H1 (cell line): ENCODE measurements around the gene FOXS1. TPM values are rescaled to one million over a fixed set of nuclear protein-coding genes. Genes with fewer than 3 reads are reported as not detected.

ENCODE experiments used
- CTCF ChIA-PET: fragments of 300-600 bp; sonication (Branson Sonifier 250); formaldehyde crosslinking; loops from one replicate; lab custom pipeline; 2021; ENCODE audit not compliant: partially characterized antibody; lab: Charles Lee
- POLR2A ChIA-PET: fragments of 300-600 bp; sonication (Branson Sonifier 250); formaldehyde crosslinking; loops from one replicate; lab custom pipeline; 2021; ENCODE audit warnings: inconsistent platforms; ENCODE audit not compliant: partially characterized antibody; lab: Charles Lee
- DNase-seq, 2 experiments: peaks; one replicate each; pipeline versions ENCODE4 v3.0.0 to v3.0.0-alpha.2; 2010 to 2022; ENCODE audit warnings: low spot score in 2 of 2, low read depth in 1 of 2, mixed read lengths in 1 of 2
- FAIRE-seq: peaks from 2 replicates; lab custom pipeline; 2011; peaks lifted over from hg19 to GRCh38; lab: Jason Lieb, UNC
- H2AFZ ChIP-seq: 2 replicates; pipeline ENCODE4 v1.8.1; 2012; ENCODE audit warnings: low read length, inconsistent platforms
- H2AK5ac ChIP-seq: 2 replicates; pipeline ENCODE4 v1.6.1; 2013; ENCODE audit warnings: low read depth, low read length
- H2BK120ac ChIP-seq: replicated peaks from 2 replicates; pipeline ENCODE3; 2013; ENCODE audit warnings: low read depth, low read length, inconsistent platforms
- H2BK12ac ChIP-seq: 2 replicates; pipeline ENCODE4 v1.6.1; 2013; ENCODE audit warnings: low read depth, low read length
- H2BK15ac ChIP-seq: 2 replicates; pipeline ENCODE4 v1.6.1; 2013; ENCODE audit warnings: low read length
- H2BK20ac ChIP-seq: 2 replicates; pipeline ENCODE4 v1.6.1; 2013; ENCODE audit warnings: low read length
- H2BK5ac ChIP-seq: 2 replicates; pipeline ENCODE4 v1.6.1; 2013; ENCODE audit warnings: low read depth, low read length
- H3K14ac ChIP-seq: 2 replicates; pipeline ENCODE4 v1.6.1; 2013; ENCODE audit warnings: inconsistent platforms; ENCODE audit not compliant: insufficient read length
- H3K18ac ChIP-seq: 2 replicates; pipeline ENCODE4 v1.6.1; 2013; ENCODE audit warnings: low read length; ENCODE audit errors: extremely low read depth
- H3K23ac ChIP-seq: 2 replicates; pipeline ENCODE4 v1.6.1; 2013; ENCODE audit warnings: inconsistent platforms; ENCODE audit not compliant: insufficient read length
- H3K23me2 ChIP-seq: 2 replicates; pipeline ENCODE4 v1.6.1; 2013; ENCODE audit warnings: low read depth, low read length
- H3K27ac ChIP-seq: 2 replicates; pipeline ENCODE4 v1.6.1; 2011; ENCODE audit warnings: low read depth, low read length, inconsistent platforms
- H3K27me3 ChIP-seq, 4 experiments: replicated peaks in 1 of 4; 1 replicate in 1 of 4; 2 replicates in 3 of 4; pipeline versions ENCODE4 v1.6.1 to v1.8.1; 2011 to 2013; ENCODE audit warnings: low read length in 3 of 4, mild to moderate bottlenecking in 3 of 4, inconsistent platforms in 2 of 4, mixed read lengths in 2 of 4, moderate library complexity in 1 of 4; ENCODE audit not compliant: control insufficient read depth in 3 of 4, insufficient read depth in 3 of 4; ENCODE audit errors: extremely low read depth in 1 of 4
- H3K36me3 ChIP-seq, 4 experiments: 2 replicates each; pipeline versions ENCODE4 v1.6.1 to v1.8.1; 2011 to 2013; ENCODE audit warnings: mild to moderate bottlenecking in 4 of 4, low read length in 3 of 4, moderate library complexity in 2 of 4, control low read depth in 1 of 4, inconsistent platforms in 1 of 4; ENCODE audit not compliant: insufficient read depth in 4 of 4, control insufficient read depth in 2 of 4
- H3K4ac ChIP-seq: replicated peaks from 2 replicates; pipeline ENCODE3; 2013; ENCODE audit warnings: low read length, low read depth, mixed read lengths, inconsistent platforms; ENCODE audit not compliant: insufficient read length
- H3K4me1 ChIP-seq, 4 experiments: replicated peaks in 1 of 4; 1 replicate in 1 of 4; 2 replicates in 3 of 4; pipeline versions ENCODE4 v1.6.1 to v1.8.1; 2011 to 2013; ENCODE audit warnings: low read length in 3 of 4, inconsistent platforms in 2 of 4, mixed read lengths in 1 of 4; ENCODE audit not compliant: insufficient read depth in 4 of 4, control insufficient read depth in 3 of 4
- H3K4me2 ChIP-seq, 2 experiments: 2 replicates each; pipeline versions ENCODE4 v1.6.1 to v1.8.1; 2011 to 2013; ENCODE audit warnings: low read depth in 2 of 2, low read length in 2 of 2, control low read depth in 1 of 2, inconsistent platforms in 1 of 2, mild to moderate bottlenecking in 1 of 2; ENCODE audit not compliant: insufficient read depth in 1 of 2
- H3K4me3 ChIP-seq, 4 experiments: fragments of 200-600, 300-600 bp in 1 of 4; sonication (generic), shearing (Covaris generic), sonication (Bioruptor Twin) in 1 of 4; 2 replicates each; pipeline versions ENCODE4 v1.5.1 to v1.8.1; 2011 to 2016; ENCODE audit warnings: low read length in 4 of 4, low read depth in 3 of 4, control low read depth in 2 of 4, inconsistent platforms in 2 of 4, mild to moderate bottlenecking in 2 of 4, mixed read lengths in 1 of 4, moderate library complexity in 1 of 4; ENCODE audit not compliant: insufficient read depth in 2 of 4; ENCODE audit errors: extremely low read depth in 1 of 4
- H3K56ac ChIP-seq: replicated peaks from 2 replicates; pipeline ENCODE3; 2013; ENCODE audit warnings: low read depth, mild to moderate bottlenecking, mixed read lengths, low read length, inconsistent platforms; ENCODE audit not compliant: insufficient read length
- H3K79me1 ChIP-seq: 2 replicates; pipeline ENCODE4 v1.6.1; 2013; ENCODE audit warnings: low read depth, low read length, control low read depth
- H3K79me2 ChIP-seq, 2 experiments: 2 replicates each; pipeline versions ENCODE4 v1.6.1 to v1.8.1; 2012 to 2013; ENCODE audit warnings: low read length in 2 of 2, mild to moderate bottlenecking in 2 of 2, inconsistent platforms in 1 of 2; ENCODE audit not compliant: insufficient read depth in 2 of 2, control insufficient read depth in 1 of 2
- H3K9ac ChIP-seq, 4 experiments: replicated peaks in 1 of 4; 1 replicate in 1 of 4; 2 replicates in 3 of 4; pipeline versions ENCODE4 v1.6.1 to v1.8.1; 2011 to 2013; ENCODE audit warnings: low read depth in 3 of 4, low read length in 3 of 4, control low read depth in 2 of 4, mild to moderate bottlenecking in 2 of 4, moderate library complexity in 2 of 4, inconsistent platforms in 1 of 4; ENCODE audit errors: extremely low read depth in 1 of 4
- H3K9me3 ChIP-seq, 2 experiments: 2 replicates each; pipeline versions ENCODE4 v1.6.1 to v1.8.1; 2012 to 2013; ENCODE audit warnings: mild to moderate bottlenecking in 2 of 2, moderate library complexity in 2 of 2, control low read depth in 1 of 2, inconsistent platforms in 1 of 2, low read depth in 1 of 2, low read length in 1 of 2, mixed read lengths in 1 of 2; ENCODE audit not compliant: insufficient read depth in 2 of 2
- H4K20me1 ChIP-seq, 2 experiments: replicated peaks in 1 of 2; 2 replicates each; pipeline versions ENCODE3 to v1.8.1; 2011 to 2013; ENCODE audit warnings: inconsistent platforms in 2 of 2, low read length in 2 of 2, mild to moderate bottlenecking in 1 of 2; ENCODE audit not compliant: insufficient read depth in 2 of 2, control insufficient read depth in 1 of 2
- H4K5ac ChIP-seq: 2 replicates; pipeline ENCODE4 v1.6.1; 2013; ENCODE audit warnings: low read length, low read depth, mixed read lengths, inconsistent platforms; ENCODE audit not compliant: insufficient read length
- H4K8ac ChIP-seq: 2 replicates; pipeline ENCODE4 v1.8.0; 2013; ENCODE audit warnings: mild to moderate bottlenecking, moderate library complexity, low read length, inconsistent platforms; ENCODE audit not compliant: insufficient read depth; ENCODE audit errors: extremely low read depth
- H4K91ac ChIP-seq: replicated peaks from 2 replicates; pipeline ENCODE3; 2013; ENCODE audit warnings: low read length, mixed read lengths, inconsistent platforms; ENCODE audit not compliant: insufficient read length
- BRCA1 ChIP-seq: IDR thresholded peaks from 2 replicates; pipeline ENCODE4 v1.6.1; 2012; ENCODE audit warnings: low read depth, low read length, improper control_type of control experiment
- CBX8 ChIP-seq: fragments of 300-800, 300-1000 bp; sonication (generic); IDR thresholded peaks from 2 replicates; pipeline ENCODE4 v1.7.1; 2016; ENCODE audit warnings: low read depth, low read length, borderline replicate concordance
- CHD2 ChIP-seq: IDR thresholded peaks from 2 replicates; pipeline ENCODE4 v1.6.1; 2012; ENCODE audit warnings: low read length, improper control_type of control experiment
- EP300 ChIP-seq, 2 experiments: IDR thresholded peaks; 1 replicate in 1 of 2; 2 replicates in 1 of 2; pipeline ENCODE4 v1.6.1; 2011 to 2012; ENCODE audit warnings: low read depth in 2 of 2, low read length in 2 of 2, mild to moderate bottlenecking in 2 of 2, borderline replicate concordance in 1 of 2, inconsistent platforms in 1 of 2, moderate library complexity in 1 of 2
- HDAC2 ChIP-seq, 2 experiments: fragments of 300-600 bp in 1 of 2; sonication (generic) in 1 of 2; IDR thresholded peaks; 2 replicates each; pipeline ENCODE4 v1.6.1; 2011 to 2012; ENCODE audit warnings: low read depth in 2 of 2, low read length in 2 of 2, mild to moderate bottlenecking in 2 of 2, moderate library complexity in 2 of 2, borderline replicate concordance in 1 of 2, inconsistent platforms in 1 of 2
- POLR2AphosphoS5 ChIP-seq: IDR thresholded peaks from 2 replicates; pipeline ENCODE4 v1.6.1; 2011; ENCODE audit warnings: low read depth, low read length
- RNF2 ChIP-seq: fragments of 200-900, 300-1000 bp; sonication (generic); IDR thresholded peaks from 2 replicates; pipeline ENCODE4 v1.7.1; 2016; ENCODE audit warnings: borderline replicate concordance, low read depth, mild to moderate bottlenecking, antibody characterized with exemption, low read length; ENCODE audit not compliant: poor library complexity, severe bottlenecking; ENCODE audit errors: missing control alignments
- SP4 ChIP-seq: IDR thresholded peaks from 2 replicates; pipeline ENCODE4 v1.6.1; 2012; ENCODE audit warnings: low read length, inconsistent platforms
- WGBS, 2 experiments: shearing (Covaris generic) in 1 of 2; methylation state at CpG; one replicate each; pipeline versions ENCODE4 v1.1.6 to v1.1.7; 2013 to 2015; ENCODE audit warnings: low lambda C conversion rate in 2 of 2, mixed read lengths in 2 of 2, inconsistent platforms in 1 of 2, low coverage in 1 of 2, missing lambda C conversion rate in 1 of 2; ENCODE audit not compliant: insufficient replicate concordance in 2 of 2, insufficient coverage in 1 of 2, insufficient read length in 1 of 2; ENCODE audit errors: extremely low coverage in 1 of 2, missing lambda C conversion rate in 1 of 2; 5-methylcytosine and 5-hydroxymethylcytosine counted together
- polyA plus RNA-seq, 7 experiments: library from polyadenylated mRNA; depleted of rRNA in 3 of 7; stranded (reverse) in 5 of 7; unstranded in 2 of 7; fragments of >200 nt in 5 of 7; fragments of 200-250 nt in 2 of 7; gene quantifications; 1 replicate in 5 of 7; 2 replicates in 1 of 7; 4 replicates in 1 of 7; pipeline versions ENCODE4 v1.2.1 to v1.2.3, GENCODE V29; 2011 to 2013; ENCODE audit warnings: missing spikeins in 2 of 7, mixed read lengths in 2 of 7
- total RNA-seq: library from RNA; stranded (reverse); fragmentation: NEBNext Ultra II Directional; extraction: Animal tissue kit (Norgen Biotek cat#: 25700); gene quantifications from 2 replicates; pipeline ENCODE4 v1.2.1, GENCODE V29; 2021

The FOXS1 gene
- total and polyA plus RNA-seq, 2 of the 8 experiments (the other 6 are each of a cell fraction or from before 2014, with no cell fraction given): 0.45 TPM; not detected in 1

GRCh38 chr20:31801508-31801907 lies 43.9 kb downstream of the FOXS1 start:
- no peak overlapping the region for H3K4me3 ChIP-seq
- no peak overlapping the region for H3K4me2 ChIP-seq
- H4K91ac ChIP-seq: no peak overlapping the region
- H3K23me2 ChIP-seq: no peaks in the 10 kb centered on the region
- peaks cover 0 to 2% of the 10 kb centered on the region in 2 experiments for H4K20me1 ChIP-seq
- H2BK20ac ChIP-seq: no peak overlapping the region
- WGBS, 2 experiments: 94% methylated on average over 7 of the region's 7 CpGs; no CpG with 5 or more reads in 1 of the 2 experiments
- no peak overlapping the region for H2BK12ac ChIP-seq
- no peak overlapping the region for H3K23ac ChIP-seq
- TF ChIP-seq HDAC2 (IDR thresholded peaks at IDR 0.05; ENCODE audit: borderline replicate concordance in 1 of 2, low read depth in 2 of 2, low read length in 2 of 2) (no peak), BRCA1 (no peak), CBX8 (no peak), CHD2 (no peak), RNF2 (no peak), SP4 (no peak), POLR2AphosphoS5 (no peak), EP300 (IDR thresholded peaks at IDR 0.05; ENCODE audit: borderline replicate concordance in 1 of 2, low read depth in 2 of 2, low read length in 2 of 2) (no peak)
- H3K79me1 ChIP-seq: no peaks in the 10 kb centered on the region
- ChIA-PET CTCF (no interaction called here), POLR2A (no interaction called here)
- FAIRE-seq (no peak), DNase-seq (no peak)
- H2AFZ ChIP-seq: no peak overlapping the region
- H3K18ac ChIP-seq: no peak overlapping the region
- H3K9me3 ChIP-seq: no peaks in the 10 kb centered on the region
- no peak overlapping the region for H3K56ac ChIP-seq
- no peak overlapping the region for H3K14ac ChIP-seq
- H3K4me1 ChIP-seq: no peaks in the 10 kb centered on the region
- no peaks in the 10 kb centered on the region for H3K27me3 ChIP-seq
- H3K27ac ChIP-seq: no peak overlapping the region
- no peak overlapping the region for H3K4ac ChIP-seq
- H4K5ac ChIP-seq: no peak overlapping the region
- H3K9ac ChIP-seq: no peak overlapping the region
- no peaks in the 10 kb centered on the region for H3K79me2 ChIP-seq
- peaks cover 39 to 69% (median 44%) of the 10 kb centered on the region in 4 experiments for H3K36me3 ChIP-seq
- no peak overlapping the region for H2AK5ac ChIP-seq
- no peak overlapping the region for H2BK5ac ChIP-seq
- H4K8ac ChIP-seq: no peak overlapping the region
- no peak overlapping the region for H2BK120ac ChIP-seq
- no peak overlapping the region for H2BK15ac ChIP-seq
